ENCODE measurements around the gene YY1AP1.
"Not testable (repeated sequence)": the region's sequence is repeated elsewhere in the genome, so short reads cannot be mapped to it uniquely, and the experiment has no call there.

YY1AP1 gene

GRCh38 chr1:155713075-155713474, 24.5 kb upstream of the YY1AP1 start:
- H3K36me3 ChIP-seq (replicated peaks; ENCODE audit: low read depth, low read length): peaks cover 22% of the 10 kb centered on the region
- TF ChIP-seq EZH2phosphoT487 (IDR thresholded peaks at IDR 0.05; ENCODE audit: low read depth) (no peak), CTCF (IDR thresholded peaks at IDR 0.05; ENCODE audit: low read depth, low read length) (no peak)
- H3K4me1 ChIP-seq (ENCODE audit: low read length): peaks cover 34% of the 10 kb centered on the region
- no peak overlapping the region for H3K9ac ChIP-seq (ENCODE audit: low read length)
- no peaks in the 10 kb centered on the region for H3K9me3 ChIP-seq (ENCODE audit: insufficient read depth, low read length)
- peaks cover 59% of the 10 kb centered on the region for H3K79me2 ChIP-seq (ENCODE audit: low read length)
- no peak overlapping the region for H3K4me3 ChIP-seq (ENCODE audit: low read length)
- H3K27me3 ChIP-seq (ENCODE audit: low read depth, low read length): no peaks in the 10 kb centered on the region
- no peaks in the 10 kb centered on the region for H4K20me1 ChIP-seq (ENCODE audit: insufficient read depth, low read length)
- H3K27ac ChIP-seq (ENCODE audit: low read length): peak overlapping the region; percentile 26; the same call in 1 of the 2 replicates
- no peak overlapping the region for H3K4me2 ChIP-seq (ENCODE audit: low read length)
- no peak overlapping the region for H2AFZ ChIP-seq (ENCODE audit: low read depth, low read length)

DNA sequence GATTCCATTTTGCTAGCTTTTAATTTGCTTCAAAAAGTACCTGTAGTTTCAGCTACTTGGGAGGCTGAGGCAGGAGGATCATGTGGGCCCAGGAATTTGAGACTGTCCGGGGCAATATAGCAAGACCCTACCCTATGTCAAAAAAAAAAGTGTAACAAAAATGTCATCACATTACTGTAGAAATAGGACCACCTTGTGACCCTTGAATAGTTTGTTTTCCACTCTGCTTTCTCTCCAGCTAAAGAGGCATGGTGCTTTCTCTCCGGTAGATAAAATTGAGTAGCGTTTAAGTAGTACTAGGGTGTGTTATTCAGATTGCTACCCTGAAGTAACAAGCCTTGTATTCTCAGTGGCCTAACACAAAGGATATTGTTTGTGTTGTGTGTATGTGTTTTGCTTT, 24.1 kb upstream of the YY1AP1 start:
- H3K4me3 ChIP-seq (ENCODE audit: low read length); H4K20me1 ChIP-seq (ENCODE audit: insufficient read depth, low read length); H3K4me2 ChIP-seq (ENCODE audit: low read length); H3K27me3 ChIP-seq (ENCODE audit: low read depth, low read length); H3K9me3 ChIP-seq (ENCODE audit: insufficient read depth, low read length); H2AFZ ChIP-seq (ENCODE audit: low read depth, low read length); H3K9ac ChIP-seq (ENCODE audit: low read length); H3K27ac ChIP-seq (ENCODE audit: low read length): not testable (repeated sequence)
- Histone ChIP-seq H3K36me3 (replicated peaks; ENCODE audit: low read depth, low read length) (peaks cover 23% of the 10 kb centered on the region), H3K79me2 (ENCODE audit: low read length) (peaks cover 59% of the 10 kb centered on the region), H3K4me1 (ENCODE audit: low read length) (peaks cover 30% of the 10 kb centered on the region)
- TF ChIP-seq CTCF (IDR thresholded peaks at IDR 0.05; ENCODE audit: low read depth, low read length): peak; percentile 36

DNA sequence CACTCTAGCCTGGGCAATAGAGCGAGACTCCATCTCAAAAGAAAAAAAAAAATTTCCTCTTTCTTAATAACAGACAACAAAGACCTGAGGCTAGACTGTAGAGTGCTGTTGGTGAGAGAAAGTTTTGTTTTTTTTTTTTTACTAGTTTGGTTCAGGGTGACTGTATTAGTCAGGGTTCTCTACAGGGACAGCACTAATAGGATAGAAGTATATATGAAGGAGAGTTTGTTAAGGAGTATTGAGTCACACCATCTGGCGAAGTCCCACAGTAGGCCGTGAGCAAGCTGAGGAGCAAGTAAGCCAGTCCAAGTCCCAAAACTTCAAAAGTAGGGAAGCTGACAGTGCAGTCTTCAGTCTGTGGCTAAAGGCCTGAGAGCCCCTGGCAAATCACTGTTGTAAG, 22.9 kb upstream of the YY1AP1 start:
- not testable (repeated sequence) for H4K20me1 ChIP-seq (ENCODE audit: insufficient read depth, low read length); H3K4me3 ChIP-seq (ENCODE audit: low read length); H3K9ac ChIP-seq (ENCODE audit: low read length); H3K4me2 ChIP-seq (ENCODE audit: low read length); H3K27me3 ChIP-seq (ENCODE audit: low read depth, low read length); H2AFZ ChIP-seq (ENCODE audit: low read depth, low read length); H3K9me3 ChIP-seq (ENCODE audit: insufficient read depth, low read length); H3K27ac ChIP-seq (ENCODE audit: low read length)
- peaks cover 61% of the 10 kb centered on the region for H3K79me2 ChIP-seq (ENCODE audit: low read length)
- H3K36me3 ChIP-seq (replicated peaks; ENCODE audit: low read depth, low read length): peaks cover 21% of the 10 kb centered on the region
- H3K4me1 ChIP-seq (ENCODE audit: low read length): peaks cover 18% of the 10 kb centered on the region

GRCh38 chr1:155709391-155709790, 20.8 kb upstream of the YY1AP1 start:
- Histone ChIP-seq H3K79me2 (ENCODE audit: low read length) (peaks cover 62% of the 10 kb centered on the region), H3K4me2 (ENCODE audit: low read length) (no peak overlapping the region)

More at GRCh38 chr1:155709391-155709790, 20.8 kb upstream of the YY1AP1 start:
- TF ChIP-seq EZH2phosphoT487 (IDR thresholded peaks at IDR 0.05; ENCODE audit: low read depth): no peak
- no peak for TF ChIP-seq CTCF (IDR thresholded peaks at IDR 0.05; ENCODE audit: low read depth, low read length)
- Histone ChIP-seq H3K9me3 (ENCODE audit: insufficient read depth, low read length) (no peaks in the 10 kb centered on the region), H3K36me3 (replicated peaks; ENCODE audit: low read depth, low read length) (peaks cover 20% of the 10 kb centered on the region), H3K4me3 (ENCODE audit: low read length) (no peak overlapping the region), H3K4me1 (ENCODE audit: low read length) (no peaks in the 10 kb centered on the region), H3K27ac (ENCODE audit: low read length) (no peak overlapping the region), H3K9ac (ENCODE audit: low read length) (no peak overlapping the region), H2AFZ (ENCODE audit: low read depth, low read length) (no peak overlapping the region), H4K20me1 (ENCODE audit: insufficient read depth, low read length) (0 out of 2 replicates have a peak, but pooled peaks cover 2% of the 10 kb centered on the region), H3K27me3 (ENCODE audit: low read depth, low read length) (no peaks in the 10 kb centered on the region)
